GM12878 (cell line): Measurements from ENCODE around the gene NDUFC2. TPM values are rescaled to one million over a fixed set of nuclear protein-coding genes. Genes with fewer than 3 reads are reported as not detected.

ENCODE experiments used
- ATAC-seq: fragments of 200-7000 bp; cut with Tn5 transposase; 3 replicates; pipeline ENCODE4 v1.9.1; 2020; ENCODE audit warnings: mild to moderate bottlenecking, moderate library complexity
- BruUV-seq: library from RNA; stranded (reverse); fragments of 400-500 nt; replicated peaks from 2 replicates; lab custom pipeline; 2021; lab: Mats Ljungman, UMichigan
- CTCF ChIA-PET: fragments of 300-600 bp; sonication (Branson Sonifier 250); formaldehyde crosslinking; extraction: SDS; loops from one replicate; lab custom pipeline; 2021; ENCODE audit warnings: inconsistent platforms; lab: Yijun Ruan, JAX
- POLR2A ChIA-PET: fragments of 350-600 bp; formaldehyde crosslinking; extraction: SDS; loops from one replicate; lab custom pipeline; 2021; ENCODE audit warnings: inconsistent platforms; lab: Charles Lee
- RAD21 ChIA-PET: fragments of 300-600 bp; sonication (Branson Sonifier 250); formaldehyde crosslinking; loops from one replicate; lab custom pipeline; 2023; ENCODE audit warnings: antibody characterized with exemption; ENCODE audit not compliant: unreplicated experiment; lab: Charles Lee
- SMC1A ChIA-PET: fragments of 300-600 bp; sonication (Branson Sonifier 250); formaldehyde crosslinking; loops from one replicate; lab custom pipeline; 2023; ENCODE audit not compliant: unreplicated experiment, uncharacterized antibody; lab: Charles Lee
- DNase-seq: peaks from one replicate; pipeline ENCODE4 v3.0.0-alpha.2; 2011; ENCODE audit warnings: low read depth, low spot score
- FAIRE-seq: peaks from 3 replicates; lab custom pipeline; 2011; peaks lifted over from hg19 to GRCh38; lab: Jason Lieb, UNC
- H2AFZ ChIP-seq: 2 replicates; pipeline ENCODE4 v1.6.0; 2011; ENCODE audit warnings: low read depth, low read length, control low read depth; ENCODE audit not compliant: control insufficient read depth
- H3K27ac ChIP-seq: 2 replicates; pipeline ENCODE4 v1.5.1; 2011; ENCODE audit warnings: control low read depth; ENCODE audit not compliant: control insufficient read depth, insufficient read depth
- H3K27me3 ChIP-seq, 2 experiments: replicated peaks in 1 of 2; 2 replicates each; pipeline versions ENCODE4 v1.6.0 to v1.6.1; 2011; ENCODE audit warnings: low read length in 1 of 2; ENCODE audit not compliant: control insufficient read depth in 2 of 2, insufficient read depth in 2 of 2
- H3K36me3 ChIP-seq, 2 experiments: 2 replicates each; pipeline ENCODE4 v1.5.1; 2011; ENCODE audit warnings: low read length in 1 of 2; ENCODE audit not compliant: control insufficient read depth in 2 of 2, insufficient read depth in 2 of 2
- H3K4me1 ChIP-seq: 2 replicates; pipeline ENCODE4 v1.6.1; 2011; ENCODE audit warnings: mild to moderate bottlenecking, low read length, moderate library complexity, mixed read lengths; ENCODE audit not compliant: control insufficient read depth, insufficient read depth
- H3K4me2 ChIP-seq: 2 replicates; pipeline ENCODE4 v1.6.0; 2011; ENCODE audit warnings: control low read depth; ENCODE audit not compliant: control insufficient read depth, insufficient read depth
- H3K4me3 ChIP-seq: fragments of 200-600 bp; sonication (generic); 2 replicates; pipeline ENCODE4 v1.5.1; 2016
- H3K79me2 ChIP-seq: 2 replicates; pipeline ENCODE4 v1.6.0; 2011; ENCODE audit warnings: low read length; ENCODE audit not compliant: control insufficient read depth, insufficient read depth
- H3K9ac ChIP-seq: 2 replicates; pipeline ENCODE4 v1.8.0; 2011; ENCODE audit warnings: low read length, control low read depth, mixed read lengths; ENCODE audit not compliant: control insufficient read depth, insufficient read depth
- H3K9me3 ChIP-seq: replicated peaks from 3 replicates; pipeline ENCODE4 v1.5.1; 2011; ENCODE audit warnings: mild to moderate bottlenecking, low read length; ENCODE audit not compliant: control insufficient read depth, insufficient read depth
- H4K20me1 ChIP-seq: 2 replicates; pipeline ENCODE4 v1.6.0; 2011; ENCODE audit not compliant: control insufficient read depth, insufficient read depth
- BCL11A ChIP-seq: IDR thresholded peaks from 2 replicates; pipeline ENCODE4 v1.6.1; 2011; ENCODE audit warnings: low read depth, low read length
- CHD2 ChIP-seq: IDR thresholded peaks from 2 replicates; pipeline ENCODE4 v1.6.1; 2011; ENCODE audit warnings: low read depth, low read length, improper control_type of control experiment, borderline replicate concordance
- HCFC1 ChIP-seq: fragments of 150-350 bp; IDR thresholded peaks from 2 replicates; pipeline ENCODE4 v1.6.1; 2014; ENCODE audit warnings: low read length
- SMAD1 ChIP-seq: fragments of 450-650 bp; IDR thresholded peaks from 2 replicates; pipeline ENCODE4 v1.6.1; 2018; ENCODE audit warnings: mild to moderate bottlenecking, low read depth; ENCODE audit not compliant: partially characterized antibody
- SMC3 ChIP-seq: IDR thresholded peaks from 2 replicates; pipeline ENCODE4 v1.6.1; 2011; ENCODE audit warnings: low read length, improper control_type of control experiment, borderline replicate concordance
- SREBF1 ChIP-seq: IDR thresholded peaks from 2 replicates; pipeline ENCODE4 v1.6.1; 2012; ENCODE audit warnings: mild to moderate bottlenecking, low read length
- WRNIP1 ChIP-seq: IDR thresholded peaks from 2 replicates; pipeline ENCODE4 v1.6.1; 2011; ENCODE audit warnings: low read depth, low read length, improper control_type of control experiment, borderline replicate concordance
- ZNF207 ChIP-seq: fragments of 450-650 bp; IDR thresholded peaks from 2 replicates; pipeline ENCODE4 v1.6.1; 2014; ENCODE audit warnings: antibody characterized with exemption, mild to moderate bottlenecking, borderline replicate concordance
- WGBS: methylation state at CpG from one replicate; pipeline ENCODE4 v1.1.6; 2016; ENCODE audit warnings: low lambda C conversion rate; ENCODE audit not compliant: insufficient replicate concordance, insufficient coverage; ENCODE audit errors: missing lambda C conversion rate; 5-methylcytosine and 5-hydroxymethylcytosine counted together
- in situ Hi-C: fragments of 300-500 bp; cut with MboI; formaldehyde crosslinking; loops from 9 replicates; pipeline ENCODE4 v1.14.3; 2018; ENCODE audit warnings: mixed read lengths
- intact Hi-C: fragments of 100-400 bp; cut with micrococcal nuclease; formaldehyde crosslinking; loops from one replicate; pipeline ENCODE4 v1.14.2; 2022; ENCODE audit not compliant: unreplicated experiment
- polyA plus RNA-seq, 11 experiments: library from polyadenylated mRNA; depleted of rRNA in 4 of 11; unstranded in 6 of 11; stranded (reverse) in 5 of 11; fragments of >200 nt; fragmentation: Nextera tagmentation in 4 of 11; fragmentation: Illumina TruSeq in 1 of 11; extraction: Ambion mirVana in 4 of 11; extraction: Trizol in 1 of 11; gene quantifications; 1 replicate in 1 of 11; 2 replicates in 10 of 11; pipeline versions ENCODE4 v1.2.1 to v1.2.3, GENCODE V29; 2011 to 2016; ENCODE audit warnings: inconsistent platforms in 2 of 11, missing spikeins in 2 of 11, low read depth in 1 of 11
- total RNA-seq, 4 experiments: library from RNA; depleted of rRNA in 3 of 4; stranded (reverse); fragments of >200 nt in 3 of 4; fragmentation: Illumina TruSeq in 1 of 4; extraction: Trizol in 1 of 4; gene quantifications; 2 replicates each; pipeline versions ENCODE4 v1.2.1 to v1.2.3, GENCODE V29; 2013 to 2021
- TF ChIP-seq, protein P1 (sequence below), 3 experiments: IDR thresholded peaks in 2 of 3; conservative IDR thresholded peaks in 1 of 3; 2 replicates each; pipeline ENCODE4 v1.5.1; 2011; ENCODE audit warnings: low read depth in 3 of 3, low read length in 3 of 3, mild to moderate bottlenecking in 3 of 3, control low read depth in 2 of 3, moderate library complexity in 2 of 3, inconsistent platforms in 1 of 3, mixed read lengths in 1 of 3; ENCODE audit not compliant: control insufficient read depth in 2 of 3, insufficient read depth in 1 of 3; ENCODE audit errors: extremely low read depth in 1 of 3
- TF ChIP-seq, protein P2 (sequence below): IDR thresholded peaks from 2 replicates; pipeline ENCODE4 v1.6.1; 2011; ENCODE audit warnings: borderline replicate concordance, low read depth, mild to moderate bottlenecking, moderate library complexity, low read length; ENCODE audit not compliant: insufficient read depth, poor library complexity, severe bottlenecking
- TF ChIP-seq, protein P3 (sequence below): fragments of 450-650 bp; IDR thresholded peaks from 2 replicates; pipeline ENCODE4 v1.6.1; 2017; ENCODE audit warnings: mild to moderate bottlenecking, moderate library complexity
- TF ChIP-seq, protein P4 (sequence below): IDR thresholded peaks from 2 replicates; pipeline ENCODE4 v1.6.1; 2011; ENCODE audit warnings: mild to moderate bottlenecking, low read depth, low read length, moderate library complexity; ENCODE audit not compliant: insufficient replicate concordance
- TF ChIP-seq, protein P5 (sequence below): fragments of 450-650 bp; IDR thresholded peaks from 2 replicates; pipeline ENCODE4 v1.6.1; 2017; ENCODE audit warnings: borderline replicate concordance

Gene NDUFC2
- total and polyA plus RNA-seq, 10 of the 15 experiments (the other 5 are each of a cell fraction or from before 2014, with no cell fraction given): 103 to 529 (median 192) TPM

DNA sequence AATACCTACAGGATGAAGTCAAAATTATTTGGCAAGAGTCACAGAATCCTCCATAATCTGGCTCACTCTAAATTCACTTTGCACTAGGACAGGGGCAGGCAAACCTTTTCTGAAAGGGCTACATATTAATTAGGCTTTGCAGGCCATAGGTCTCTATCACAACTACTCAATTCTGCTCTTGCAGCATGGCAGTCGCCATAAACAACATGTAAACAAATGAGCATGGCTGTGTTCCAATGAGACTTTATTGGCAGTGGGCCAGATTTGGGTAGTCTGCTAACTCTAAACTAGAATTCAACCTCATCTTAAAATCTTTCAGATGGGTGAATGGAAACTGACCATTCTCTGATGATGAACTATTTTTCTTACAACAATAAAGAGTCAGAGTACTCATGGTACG, 10.2 kb downstream of the NDUFC2 start:
- no peak for ATAC-seq
- POLR2A ChIA-PET: no interaction called here
- RAD21 ChIA-PET: no interaction called here
- Histone ChIP-seq H3K4me2 (no peak overlapping the region), H3K27ac (no peak overlapping the region), H3K4me1 (no peaks in the 10 kb centered on the region), H3K27me3 (no peaks in the 10 kb centered on the region), H2AFZ (no peak overlapping the region), H3K4me3 (no peak overlapping the region), H3K36me3 (peaks cover 3 to 16% of the 10 kb centered on the region in 2 experiments), H3K79me2 (peaks cover under 1% of the 10 kb centered on the region), H3K9ac (no peak overlapping the region), H4K20me1 (no peaks in the 10 kb centered on the region), H3K9me3 (no peaks in the 10 kb centered on the region)
- SMC1A ChIA-PET: no interaction called here
- no peak for DNase-seq
- FAIRE-seq: no peak
- BruUV-seq: no TSS peak
- intact Hi-C loops: no loop called here
- WGBS: 100% methylated on average over 2 of the region's 2 CpGs
- CTCF ChIA-PET: interaction anchor here (2.5 kb wide), 1 partner anchor 9 kb away, joined by 7 read pairs; no protein-coding TSS in a partner anchor
- in situ Hi-C loops: no loop called here
- TF ChIP-seq BCL11A: no peak
- TF ChIP-seq, protein P1, sequence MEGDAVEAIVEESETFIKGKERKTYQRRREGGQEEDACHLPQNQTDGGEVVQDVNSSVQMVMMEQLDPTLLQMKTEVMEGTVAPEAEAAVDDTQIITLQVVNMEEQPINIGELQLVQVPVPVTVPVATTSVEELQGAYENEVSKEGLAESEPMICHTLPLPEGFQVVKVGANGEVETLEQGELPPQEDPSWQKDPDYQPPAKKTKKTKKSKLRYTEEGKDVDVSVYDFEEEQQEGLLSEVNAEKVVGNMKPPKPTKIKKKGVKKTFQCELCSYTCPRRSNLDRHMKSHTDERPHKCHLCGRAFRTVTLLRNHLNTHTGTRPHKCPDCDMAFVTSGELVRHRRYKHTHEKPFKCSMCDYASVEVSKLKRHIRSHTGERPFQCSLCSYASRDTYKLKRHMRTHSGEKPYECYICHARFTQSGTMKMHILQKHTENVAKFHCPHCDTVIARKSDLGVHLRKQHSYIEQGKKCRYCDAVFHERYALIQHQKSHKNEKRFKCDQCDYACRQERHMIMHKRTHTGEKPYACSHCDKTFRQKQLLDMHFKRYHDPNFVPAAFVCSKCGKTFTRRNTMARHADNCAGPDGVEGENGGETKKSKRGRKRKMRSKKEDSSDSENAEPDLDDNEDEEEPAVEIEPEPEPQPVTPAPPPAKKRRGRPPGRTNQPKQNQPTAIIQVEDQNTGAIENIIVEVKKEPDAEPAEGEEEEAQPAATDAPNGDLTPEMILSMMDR (IDR thresholded peaks at IDR 0.05 in 2 of 3, conservative IDR thresholded peaks at IDR 0.05 in 1 of 3; ENCODE audit: control insufficient read depth in 2 of 3, extremely low read depth in 1 of 3, insufficient read depth in 1 of 3, low read depth in 3 of 3, low read length in 3 of 3): no peak
- TF ChIP-seq, protein P2, sequence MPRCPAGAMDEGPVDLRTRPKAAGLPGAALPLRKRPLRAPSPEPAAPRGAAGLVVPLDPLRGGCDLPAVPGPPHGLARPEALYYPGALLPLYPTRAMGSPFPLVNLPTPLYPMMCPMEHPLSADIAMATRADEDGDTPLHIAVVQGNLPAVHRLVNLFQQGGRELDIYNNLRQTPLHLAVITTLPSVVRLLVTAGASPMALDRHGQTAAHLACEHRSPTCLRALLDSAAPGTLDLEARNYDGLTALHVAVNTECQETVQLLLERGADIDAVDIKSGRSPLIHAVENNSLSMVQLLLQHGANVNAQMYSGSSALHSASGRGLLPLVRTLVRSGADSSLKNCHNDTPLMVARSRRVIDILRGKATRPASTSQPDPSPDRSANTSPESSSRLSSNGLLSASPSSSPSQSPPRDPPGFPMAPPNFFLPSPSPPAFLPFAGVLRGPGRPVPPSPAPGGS: no peak
- no peak for TF ChIP-seq WRNIP1
- TF ChIP-seq, protein P3, sequence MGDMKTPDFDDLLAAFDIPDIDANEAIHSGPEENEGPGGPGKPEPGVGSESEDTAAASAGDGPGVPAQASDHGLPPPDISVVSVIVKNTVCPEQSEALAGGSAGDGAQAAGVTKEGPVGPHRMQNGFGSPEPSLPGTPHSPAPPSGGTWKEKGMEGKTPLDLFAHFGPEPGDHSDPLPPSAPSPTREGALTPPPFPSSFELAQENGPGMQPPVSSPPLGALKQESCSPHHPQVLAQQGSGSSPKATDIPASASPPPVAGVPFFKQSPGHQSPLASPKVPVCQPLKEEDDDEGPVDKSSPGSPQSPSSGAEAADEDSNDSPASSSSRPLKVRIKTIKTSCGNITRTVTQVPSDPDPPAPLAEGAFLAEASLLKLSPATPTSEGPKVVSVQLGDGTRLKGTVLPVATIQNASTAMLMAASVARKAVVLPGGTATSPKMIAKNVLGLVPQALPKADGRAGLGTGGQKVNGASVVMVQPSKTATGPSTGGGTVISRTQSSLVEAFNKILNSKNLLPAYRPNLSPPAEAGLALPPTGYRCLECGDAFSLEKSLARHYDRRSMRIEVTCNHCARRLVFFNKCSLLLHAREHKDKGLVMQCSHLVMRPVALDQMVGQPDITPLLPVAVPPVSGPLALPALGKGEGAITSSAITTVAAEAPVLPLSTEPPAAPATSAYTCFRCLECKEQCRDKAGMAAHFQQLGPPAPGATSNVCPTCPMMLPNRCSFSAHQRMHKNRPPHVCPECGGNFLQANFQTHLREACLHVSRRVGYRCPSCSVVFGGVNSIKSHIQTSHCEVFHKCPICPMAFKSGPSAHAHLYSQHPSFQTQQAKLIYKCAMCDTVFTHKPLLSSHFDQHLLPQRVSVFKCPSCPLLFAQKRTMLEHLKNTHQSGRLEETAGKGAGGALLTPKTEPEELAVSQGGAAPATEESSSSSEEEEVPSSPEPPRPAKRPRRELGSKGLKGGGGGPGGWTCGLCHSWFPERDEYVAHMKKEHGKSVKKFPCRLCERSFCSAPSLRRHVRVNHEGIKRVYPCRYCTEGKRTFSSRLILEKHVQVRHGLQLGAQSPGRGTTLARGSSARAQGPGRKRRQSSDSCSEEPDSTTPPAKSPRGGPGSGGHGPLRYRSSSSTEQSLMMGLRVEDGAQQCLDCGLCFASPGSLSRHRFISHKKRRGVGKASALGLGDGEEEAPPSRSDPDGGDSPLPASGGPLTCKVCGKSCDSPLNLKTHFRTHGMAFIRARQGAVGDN: no peak
- TF ChIP-seq, protein P4, sequence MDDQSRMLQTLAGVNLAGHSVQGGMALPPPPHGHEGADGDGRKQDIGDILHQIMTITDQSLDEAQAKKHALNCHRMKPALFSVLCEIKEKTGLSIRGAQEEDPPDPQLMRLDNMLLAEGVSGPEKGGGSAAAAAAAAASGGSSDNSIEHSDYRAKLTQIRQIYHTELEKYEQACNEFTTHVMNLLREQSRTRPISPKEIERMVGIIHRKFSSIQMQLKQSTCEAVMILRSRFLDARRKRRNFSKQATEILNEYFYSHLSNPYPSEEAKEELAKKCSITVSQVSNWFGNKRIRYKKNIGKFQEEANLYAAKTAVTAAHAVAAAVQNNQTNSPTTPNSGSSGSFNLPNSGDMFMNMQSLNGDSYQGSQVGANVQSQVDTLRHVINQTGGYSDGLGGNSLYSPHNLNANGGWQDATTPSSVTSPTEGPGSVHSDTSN: no peak
- TF ChIP-seq CHD2: no peak
- TF ChIP-seq, protein P5, sequence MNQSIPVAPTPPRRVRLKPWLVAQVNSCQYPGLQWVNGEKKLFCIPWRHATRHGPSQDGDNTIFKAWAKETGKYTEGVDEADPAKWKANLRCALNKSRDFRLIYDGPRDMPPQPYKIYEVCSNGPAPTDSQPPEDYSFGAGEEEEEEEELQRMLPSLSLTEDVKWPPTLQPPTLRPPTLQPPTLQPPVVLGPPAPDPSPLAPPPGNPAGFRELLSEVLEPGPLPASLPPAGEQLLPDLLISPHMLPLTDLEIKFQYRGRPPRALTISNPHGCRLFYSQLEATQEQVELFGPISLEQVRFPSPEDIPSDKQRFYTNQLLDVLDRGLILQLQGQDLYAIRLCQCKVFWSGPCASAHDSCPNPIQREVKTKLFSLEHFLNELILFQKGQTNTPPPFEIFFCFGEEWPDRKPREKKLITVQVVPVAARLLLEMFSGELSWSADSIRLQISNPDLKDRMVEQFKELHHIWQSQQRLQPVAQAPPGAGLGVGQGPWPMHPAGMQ: no peak
- no peak for TF ChIP-seq HCFC1
- no peak for TF ChIP-seq SREBF1
- TF ChIP-seq SMC3: no peak
- no peak for TF ChIP-seq ZNF207
- no peak for TF ChIP-seq SMAD1
